Measurements from ENCODE around the gene XRCC1. TPM values are rescaled to one million over a fixed set of nuclear protein-coding genes. Genes with fewer than 3 reads are reported as not detected.

Gene XRCC1
- polyA plus RNA-seq, 1 of the 3 experiments (the other 2 are of a cell fraction), result 30.3 TPM

DNA sequence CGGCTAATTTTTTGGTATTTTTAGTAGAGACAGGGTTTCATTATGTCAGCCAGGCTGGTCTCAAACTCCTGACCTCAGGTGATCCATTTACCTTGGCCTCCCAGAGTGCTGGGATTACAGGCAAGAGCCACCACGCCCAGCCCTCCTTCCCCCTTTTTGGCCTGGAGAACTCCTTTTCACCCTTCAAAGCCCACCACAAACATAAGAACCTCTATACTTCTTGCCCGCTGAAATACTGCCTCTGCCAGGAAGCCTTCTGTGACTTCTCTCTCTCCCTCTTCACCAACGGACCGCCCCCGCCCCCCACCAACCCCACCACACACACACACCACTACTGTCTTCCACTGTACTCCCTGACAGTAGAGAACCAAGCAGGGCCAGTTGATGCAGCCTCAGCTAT is 41.6 kb upstream of the XRCC1 start:
- no peak overlapping the region for H2AFZ ChIP-seq (ENCODE audit: low read depth)
- peaks cover 6 to 17% of the 10 kb centered on the region in 2 experiments for H3K36me3 ChIP-seq (replicated peaks in 1 of 2; ENCODE audit: control insufficient read depth in 1 of 2, insufficient read depth in 2 of 2, low read length in 1 of 2)
- no peak for DNase-seq
- no peaks in the 10 kb centered on the region for H3K9me2 ChIP-seq
- no peaks in the 10 kb centered on the region for H3K9me3 ChIP-seq
- H3K4me1 ChIP-seq (ENCODE audit: control insufficient read depth in 1 of 2, insufficient read depth in 2 of 2, low read depth in 1 of 2, low read length in 1 of 2), result peaks cover 7 to 12% of the 10 kb centered on the region in 2 experiments; a peak in 2 of 4 replicates
- peaks cover 4% of the 10 kb centered on the region for H3F3A ChIP-seq (replicated peaks; ENCODE audit: insufficient read depth)
- H4K20me1 ChIP-seq (ENCODE audit: insufficient read depth), result no peaks in the 10 kb centered on the region
- TF ChIP-seq MEF2A (IDR thresholded peaks at IDR 0.05; ENCODE audit: borderline replicate concordance, low read depth) (no peak), RCOR1 (IDR thresholded peaks at IDR 0.05; ENCODE audit: low read length) (no peak), SMC3 (IDR thresholded peaks at IDR 0.05; ENCODE audit: low read depth, low read length) (no peak), NRF1 (IDR thresholded peaks at IDR 0.05; ENCODE audit: low read depth, low read length) (no peak)
- TF ChIP-seq, protein P1, sequence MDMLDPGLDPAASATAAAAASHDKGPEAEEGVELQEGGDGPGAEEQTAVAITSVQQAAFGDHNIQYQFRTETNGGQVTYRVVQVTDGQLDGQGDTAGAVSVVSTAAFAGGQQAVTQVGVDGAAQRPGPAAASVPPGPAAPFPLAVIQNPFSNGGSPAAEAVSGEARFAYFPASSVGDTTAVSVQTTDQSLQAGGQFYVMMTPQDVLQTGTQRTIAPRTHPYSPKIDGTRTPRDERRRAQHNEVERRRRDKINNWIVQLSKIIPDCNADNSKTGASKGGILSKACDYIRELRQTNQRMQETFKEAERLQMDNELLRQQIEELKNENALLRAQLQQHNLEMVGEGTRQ (IDR thresholded peaks at IDR 0.05; ENCODE audit: borderline replicate concordance, low read depth, low read length), result no peak
- no peak overlapping the region for H3K4me2 ChIP-seq
- ChIA-PET POLR2A (interaction anchor here (1.0 kb wide), 1 partner anchor 21 kb away, joined by 3 read pairs; the partner anchor contains the start of genes IRGQ and ZNF576), CTCF (no interaction called here)
- H3K9ac ChIP-seq, result no peak overlapping the region
- H3K27me3 ChIP-seq (ENCODE audit: insufficient read depth), result no peaks in the 10 kb centered on the region
- H3K4me3 ChIP-seq (ENCODE audit: low read depth in 2 of 2, low read length in 1 of 2), result no peak overlapping the region
- H3K27ac ChIP-seq (ENCODE audit: low read depth in 2 of 2, low read length in 1 of 2), result no peak overlapping the region
- 95% methylated on average over 6 of the region's 6 CpGs for WGBS (ENCODE audit: low lambda C conversion rate)
- peaks cover 58% of the 10 kb centered on the region for H3K79me2 ChIP-seq (ENCODE audit: insufficient read depth)

DNA sequence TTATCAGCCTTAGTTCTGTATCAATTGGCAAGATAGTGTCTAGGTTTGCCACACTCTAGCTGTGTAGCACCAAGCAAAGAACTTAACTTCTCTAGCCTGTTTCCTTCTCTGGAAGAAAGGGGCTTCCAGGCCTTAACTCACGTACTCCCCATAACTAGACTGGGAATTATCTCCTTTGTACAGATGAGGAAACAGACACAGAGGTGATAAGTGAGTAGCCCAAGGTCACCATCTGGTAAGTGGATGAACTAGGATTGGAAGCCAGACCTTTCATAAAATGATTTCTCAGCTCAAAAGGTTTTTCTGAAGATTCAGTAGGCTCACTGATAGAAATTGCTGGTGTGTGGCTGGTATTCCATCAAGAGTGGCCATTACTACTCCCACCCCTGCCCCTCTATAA is 41.0 kb upstream of the XRCC1 start:
- WGBS (ENCODE audit: low lambda C conversion rate), result 95% methylated on average over 1 of the region's 1 CpG
- TF ChIP-seq, protein P2, sequence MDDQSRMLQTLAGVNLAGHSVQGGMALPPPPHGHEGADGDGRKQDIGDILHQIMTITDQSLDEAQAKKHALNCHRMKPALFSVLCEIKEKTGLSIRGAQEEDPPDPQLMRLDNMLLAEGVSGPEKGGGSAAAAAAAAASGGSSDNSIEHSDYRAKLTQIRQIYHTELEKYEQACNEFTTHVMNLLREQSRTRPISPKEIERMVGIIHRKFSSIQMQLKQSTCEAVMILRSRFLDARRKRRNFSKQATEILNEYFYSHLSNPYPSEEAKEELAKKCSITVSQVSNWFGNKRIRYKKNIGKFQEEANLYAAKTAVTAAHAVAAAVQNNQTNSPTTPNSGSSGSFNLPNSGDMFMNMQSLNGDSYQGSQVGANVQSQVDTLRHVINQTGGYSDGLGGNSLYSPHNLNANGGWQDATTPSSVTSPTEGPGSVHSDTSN (IDR thresholded peaks at IDR 0.05), result no peak
- TF ChIP-seq RXRA (IDR thresholded peaks at IDR 0.05; ENCODE audit: borderline replicate concordance, low read depth) (no peak), MXI1 (IDR thresholded peaks at IDR 0.05; ENCODE audit: low read depth, low read length) (no peak), FOSL2 (IDR thresholded peaks at IDR 0.05; ENCODE audit: borderline replicate concordance, low read depth) (no peak), NRF1 (IDR thresholded peaks at IDR 0.05; ENCODE audit: low read depth, low read length) (no peak), EZH2phosphoT487 (IDR thresholded peaks at IDR 0.05; ENCODE audit: borderline replicate concordance, low read depth) (no peak), FOXJ3 (CRISPR knock-in tag; IDR thresholded peaks at IDR 0.05) (no peak), EP300 (IDR thresholded peaks at IDR 0.05; ENCODE audit: borderline replicate concordance in 1 of 2, low read depth in 1 of 2, low read length in 1 of 2) (no peak), ELF1 (IDR thresholded peaks at IDR 0.05) (no peak), POLR2AphosphoS5 (IDR thresholded peaks at IDR 0.05; ENCODE audit: low read depth, low read length) (no peak)
- TF ChIP-seq, protein P3, sequence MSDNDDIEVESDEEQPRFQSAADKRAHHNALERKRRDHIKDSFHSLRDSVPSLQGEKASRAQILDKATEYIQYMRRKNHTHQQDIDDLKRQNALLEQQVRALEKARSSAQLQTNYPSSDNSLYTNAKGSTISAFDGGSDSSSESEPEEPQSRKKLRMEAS (IDR thresholded peaks at IDR 0.05; ENCODE audit: low read depth), result no peak
- TF ChIP-seq, protein P4, sequence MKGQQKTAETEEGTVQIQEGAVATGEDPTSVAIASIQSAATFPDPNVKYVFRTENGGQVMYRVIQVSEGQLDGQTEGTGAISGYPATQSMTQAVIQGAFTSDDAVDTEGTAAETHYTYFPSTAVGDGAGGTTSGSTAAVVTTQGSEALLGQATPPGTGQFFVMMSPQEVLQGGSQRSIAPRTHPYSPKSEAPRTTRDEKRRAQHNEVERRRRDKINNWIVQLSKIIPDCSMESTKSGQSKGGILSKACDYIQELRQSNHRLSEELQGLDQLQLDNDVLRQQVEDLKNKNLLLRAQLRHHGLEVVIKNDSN (IDR thresholded peaks at IDR 0.05; ENCODE audit: borderline replicate concordance, low read depth), result no peak
- TF ChIP-seq, protein P5, sequence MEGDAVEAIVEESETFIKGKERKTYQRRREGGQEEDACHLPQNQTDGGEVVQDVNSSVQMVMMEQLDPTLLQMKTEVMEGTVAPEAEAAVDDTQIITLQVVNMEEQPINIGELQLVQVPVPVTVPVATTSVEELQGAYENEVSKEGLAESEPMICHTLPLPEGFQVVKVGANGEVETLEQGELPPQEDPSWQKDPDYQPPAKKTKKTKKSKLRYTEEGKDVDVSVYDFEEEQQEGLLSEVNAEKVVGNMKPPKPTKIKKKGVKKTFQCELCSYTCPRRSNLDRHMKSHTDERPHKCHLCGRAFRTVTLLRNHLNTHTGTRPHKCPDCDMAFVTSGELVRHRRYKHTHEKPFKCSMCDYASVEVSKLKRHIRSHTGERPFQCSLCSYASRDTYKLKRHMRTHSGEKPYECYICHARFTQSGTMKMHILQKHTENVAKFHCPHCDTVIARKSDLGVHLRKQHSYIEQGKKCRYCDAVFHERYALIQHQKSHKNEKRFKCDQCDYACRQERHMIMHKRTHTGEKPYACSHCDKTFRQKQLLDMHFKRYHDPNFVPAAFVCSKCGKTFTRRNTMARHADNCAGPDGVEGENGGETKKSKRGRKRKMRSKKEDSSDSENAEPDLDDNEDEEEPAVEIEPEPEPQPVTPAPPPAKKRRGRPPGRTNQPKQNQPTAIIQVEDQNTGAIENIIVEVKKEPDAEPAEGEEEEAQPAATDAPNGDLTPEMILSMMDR (IDR thresholded peaks at IDR 0.05), result no peak
- no peak overlapping the region for H3K4me2 ChIP-seq
- no peaks in the 10 kb centered on the region for H4K20me1 ChIP-seq (ENCODE audit: insufficient read depth)
- H2AFZ ChIP-seq (ENCODE audit: low read depth), result no peak overlapping the region
- no peak for DNase-seq
- ChIA-PET CTCF (interaction anchor here (0.5 to 1.2 kb wide), 3 partner anchors 17 to 97 kb away, joined by 3 read pairs; no protein-coding TSS in a partner anchor), POLR2A (no interaction called here)
- H3K9me3 ChIP-seq, result no peaks in the 10 kb centered on the region
- no peaks in the 10 kb centered on the region for H3F3A ChIP-seq (replicated peaks; ENCODE audit: insufficient read depth)
- no peaks in the 10 kb centered on the region for H3K27me3 ChIP-seq (ENCODE audit: insufficient read depth)
- H3K4me3 ChIP-seq (ENCODE audit: low read depth in 2 of 2, low read length in 1 of 2), result no peak overlapping the region
- no peak overlapping the region; a peak in 1 of 4 replicates for H3K27ac ChIP-seq (ENCODE audit: low read depth in 2 of 2, low read length in 1 of 2)
- peaks cover 6 to 21% of the 10 kb centered on the region in 2 experiments for H3K36me3 ChIP-seq (replicated peaks in 1 of 2; ENCODE audit: control insufficient read depth in 1 of 2, insufficient read depth in 2 of 2, low read length in 1 of 2)
- H3K4me1 ChIP-seq (ENCODE audit: control insufficient read depth in 1 of 2, insufficient read depth in 2 of 2, low read depth in 1 of 2, low read length in 1 of 2), result peaks cover 7 to 12% of the 10 kb centered on the region in 2 experiments; a peak in 2 of 4 replicates
- H3K9me2 ChIP-seq, result no peaks in the 10 kb centered on the region
- no peak overlapping the region for H3K9ac ChIP-seq
- peaks cover 64% of the 10 kb centered on the region for H3K79me2 ChIP-seq (ENCODE audit: insufficient read depth)

Measured in SK-N-SH (cell line).